Embryonic facial prominence (tissue), 1 donor: Measurements from ENCODE around the gene WASF3.

Experiments
- DNase-seq: peaks from one replicate; pipeline ENCODE4 v3.0.0-alpha.2; 2016; ENCODE audit errors: extremely low spot score

The WASF3 gene

GRCh38 chr13:26544707-26545106 is 12.8 kb upstream of the WASF3 start:
- DNase-seq = no peak

DNA sequence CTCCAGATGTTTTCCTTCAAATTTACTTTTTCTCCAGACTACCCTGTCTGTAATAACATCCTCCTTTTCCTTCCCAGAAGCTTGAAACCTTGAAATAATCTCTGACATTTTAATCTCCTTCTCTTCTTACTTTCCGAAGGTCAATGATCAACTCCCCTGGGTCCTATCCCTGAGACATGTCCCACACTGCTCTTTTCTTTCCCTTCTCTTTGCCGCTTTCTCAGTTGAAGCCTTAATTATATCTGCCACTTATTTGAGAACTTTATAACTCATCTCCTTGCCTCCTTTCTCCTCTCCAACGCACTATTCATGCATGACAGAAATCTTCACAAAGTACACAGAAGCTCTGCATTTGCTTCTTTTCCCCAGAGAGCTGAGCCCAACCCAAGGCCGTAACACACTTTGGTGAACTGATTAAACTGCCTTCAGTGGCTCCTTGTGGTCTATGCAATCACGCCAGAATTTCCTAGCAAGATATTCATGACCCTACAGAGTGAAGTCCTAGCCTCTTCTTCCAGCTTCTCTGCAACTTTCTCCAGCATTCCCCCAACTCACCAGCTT is 9.2 kb upstream of the WASF3 start:
- no peak for DNase-seq

GRCh38 chr13:26549713-26550112 is 7.8 kb upstream of the WASF3 start:
- DNase-seq = no peak

DNA sequence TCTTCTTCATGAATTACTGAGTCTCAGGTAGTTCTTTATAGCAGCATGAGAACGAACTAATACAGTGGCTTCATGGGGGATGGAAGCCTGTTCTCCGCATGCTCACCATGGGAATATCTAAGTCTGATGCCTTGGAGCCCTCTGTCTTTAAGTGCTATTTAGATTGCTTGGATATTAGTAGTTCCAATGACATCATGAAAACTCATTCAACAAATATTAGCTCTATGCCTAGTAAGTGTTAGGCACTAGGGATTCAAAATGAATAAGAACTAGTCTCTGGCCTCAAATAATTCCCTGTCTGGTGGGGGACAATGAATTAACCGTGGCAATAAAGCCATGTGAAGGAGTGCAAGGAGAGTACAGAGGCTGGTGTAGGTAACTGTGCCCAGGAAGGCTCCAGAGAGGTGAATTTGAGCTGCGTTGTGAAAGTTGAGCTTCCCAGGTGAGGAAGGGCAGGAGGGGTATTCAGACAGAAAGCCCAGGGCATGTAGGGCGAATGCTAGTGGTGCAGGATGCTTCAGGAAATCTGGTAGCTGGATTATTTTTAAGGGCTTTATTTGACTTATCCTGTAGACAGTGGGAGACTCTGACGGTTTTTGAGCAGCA is 6.1 kb upstream of the WASF3 start:
- no peak for DNase-seq

GRCh38 chr13:26555413-26555812 is 2.1 kb upstream of the WASF3 start:
- DNase-seq = no peak

GRCh38 chr13:26557051-26557392 is 461 bp upstream of the WASF3 start:
- DNase-seq = no peak

DNA sequence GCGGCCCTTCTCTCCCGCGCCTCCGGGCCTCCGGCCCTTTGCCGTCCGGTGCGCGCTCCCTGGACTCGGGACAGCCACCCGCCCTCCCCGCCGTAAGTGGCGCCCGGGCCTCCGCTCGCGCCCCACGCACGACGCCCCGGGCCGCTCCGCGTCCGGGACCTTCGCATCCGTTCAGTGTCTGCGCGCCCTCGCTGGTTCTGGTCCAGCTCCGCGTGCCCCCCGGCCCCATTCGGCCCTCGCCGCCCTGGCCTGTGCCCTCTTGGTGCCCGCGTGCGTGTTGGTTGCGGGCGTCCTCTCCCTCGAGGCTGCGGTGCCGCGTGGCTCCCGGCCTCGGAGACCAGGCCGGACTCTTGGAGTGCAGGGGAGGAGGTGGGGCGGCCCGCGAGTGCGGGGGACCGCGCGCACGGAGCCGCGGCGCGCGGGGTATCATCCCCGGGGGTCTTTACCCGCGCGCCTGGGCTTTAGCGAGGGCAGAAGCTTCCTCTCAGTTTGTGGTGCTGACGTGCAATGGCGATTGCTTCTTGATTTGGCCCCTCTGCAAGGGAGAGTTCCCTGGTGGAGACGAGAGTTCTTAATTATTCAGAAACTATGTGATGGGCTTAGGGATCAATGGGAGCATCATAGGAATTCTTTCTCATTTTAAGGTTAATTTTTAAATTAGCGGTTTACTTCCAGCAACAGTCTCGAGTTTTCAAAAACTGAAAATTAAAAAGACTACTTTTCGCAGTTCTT is 757 bp downstream of the WASF3 start:
- DNase-seq = no peak

- no peak for DNase-seq
These were observed 1.5 kb downstream of the WASF3 start for GRCh38 chr13:26558987-26559386.

DNA sequence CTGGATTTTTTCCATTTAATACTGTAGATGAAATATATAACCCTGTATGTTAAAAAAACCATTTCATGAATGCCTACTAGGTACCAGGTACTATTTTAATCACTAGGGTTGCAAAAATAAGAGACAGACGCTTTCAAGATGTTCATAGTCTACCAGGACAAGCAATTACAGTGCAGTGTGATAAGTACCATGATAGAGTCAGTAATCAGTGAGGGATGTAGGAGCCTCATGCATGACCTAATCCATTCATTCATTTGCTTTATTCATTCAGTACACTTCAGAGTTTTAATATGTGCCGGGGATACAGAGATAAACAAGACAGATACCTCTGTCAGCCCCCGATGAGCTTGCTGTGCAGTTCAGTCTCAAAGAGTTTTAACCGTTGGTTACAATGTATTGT is 3.0 kb downstream of the WASF3 start:
- DNase-seq = no peak

GRCh38 chr13:26561067-26561466 is 3.6 kb downstream of the WASF3 start:
- DNase-seq = no peak

GRCh38 chr13:26561651-26562511 is 4.4 kb downstream of the WASF3 start:
- DNase-seq = no peak

DNA sequence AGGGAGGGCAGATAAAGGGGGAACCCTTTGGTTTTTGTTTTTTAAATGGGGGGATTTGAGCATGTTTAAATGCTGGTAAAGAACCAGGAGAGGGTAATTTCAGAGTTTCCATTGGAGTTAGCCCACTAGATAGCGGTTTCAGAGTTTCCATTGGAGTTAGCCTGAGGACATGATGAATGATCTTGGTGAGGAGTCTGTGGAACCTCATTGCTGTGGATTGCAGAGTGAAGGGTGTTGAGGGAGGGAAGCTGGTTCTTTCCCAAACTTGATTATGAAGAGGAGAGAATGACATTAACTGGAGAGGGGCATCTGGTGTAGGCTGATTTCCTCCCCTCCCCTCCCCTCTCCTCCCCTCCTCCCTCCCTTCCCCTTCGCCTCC is 5.0 kb downstream of the WASF3 start:
- no peak for DNase-seq

- DNase-seq = no peak
These were observed 6.2 kb downstream of the WASF3 start for GRCh38 chr13:26563713-26564112.

DNA sequence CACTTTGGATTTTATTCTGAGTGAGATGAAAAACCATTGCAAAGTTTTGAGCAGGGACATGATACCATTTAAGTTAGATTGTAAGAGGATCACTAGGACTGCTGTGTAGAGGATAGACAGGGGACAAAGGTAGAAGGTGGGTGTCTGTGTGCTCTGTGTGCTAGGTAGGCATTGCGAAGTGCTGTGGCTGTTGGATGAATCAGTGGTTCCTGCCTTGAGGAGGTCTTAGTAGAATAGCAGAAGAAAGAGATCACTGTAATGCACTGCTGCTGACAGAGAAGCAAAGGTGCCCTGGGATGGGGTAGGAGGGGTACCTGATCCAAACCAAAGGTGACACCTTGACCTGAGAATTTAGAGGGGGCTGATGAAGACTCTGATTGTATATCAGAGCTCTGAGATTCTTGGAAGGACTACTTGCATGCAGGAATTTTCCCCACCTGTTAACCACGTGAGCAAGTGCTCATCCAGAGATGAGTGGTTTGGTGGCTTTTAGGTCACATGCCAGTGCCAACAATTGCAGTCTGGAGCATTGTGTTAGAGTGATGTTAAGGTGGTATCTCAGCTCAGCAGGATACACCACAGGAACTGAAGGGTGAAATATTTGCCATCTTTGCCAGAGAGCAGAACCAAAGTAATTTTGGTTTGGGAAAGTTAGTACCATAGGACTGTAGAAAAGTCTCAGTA is 10.8 kb downstream of the WASF3 start:
- DNase-seq = no peak

GRCh38 chr13:26571518-26571917 is 14.0 kb downstream of the WASF3 start:
- no peak for DNase-seq

- DNase-seq = no peak
These were observed 17.8 kb downstream of the WASF3 start for GRCh38 chr13:26575244-26575643.

DNA sequence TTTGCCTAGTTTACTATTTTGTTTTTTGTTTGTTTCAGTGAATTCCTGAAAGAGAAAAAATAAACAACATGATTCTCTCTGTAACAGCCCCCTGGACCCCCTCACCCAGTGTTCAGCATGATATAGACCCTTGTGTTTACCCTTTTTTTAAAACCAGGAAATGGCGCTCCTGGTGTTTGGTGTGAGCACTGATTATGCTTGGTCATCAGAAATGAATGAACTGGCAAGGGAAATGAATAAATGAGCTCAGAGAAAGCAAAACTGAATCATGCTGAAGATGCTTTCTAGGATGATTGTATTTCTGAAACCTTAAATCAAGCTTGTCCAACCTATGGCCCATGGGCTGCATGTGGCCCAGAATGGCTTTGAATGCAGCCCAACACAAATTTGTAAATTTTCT is 22.1 kb downstream of the WASF3 start:
- DNase-seq = no peak

GRCh38 chr13:26583662-26584061 is 26.2 kb downstream of the WASF3 start:
- DNase-seq = no peak

GRCh38 chr13:26584713-26585112 is 27.2 kb downstream of the WASF3 start:
- no peak for DNase-seq

- no peak for DNase-seq
These were observed 27.7 kb downstream of the WASF3 start for GRCh38 chr13:26585136-26585535.

DNA sequence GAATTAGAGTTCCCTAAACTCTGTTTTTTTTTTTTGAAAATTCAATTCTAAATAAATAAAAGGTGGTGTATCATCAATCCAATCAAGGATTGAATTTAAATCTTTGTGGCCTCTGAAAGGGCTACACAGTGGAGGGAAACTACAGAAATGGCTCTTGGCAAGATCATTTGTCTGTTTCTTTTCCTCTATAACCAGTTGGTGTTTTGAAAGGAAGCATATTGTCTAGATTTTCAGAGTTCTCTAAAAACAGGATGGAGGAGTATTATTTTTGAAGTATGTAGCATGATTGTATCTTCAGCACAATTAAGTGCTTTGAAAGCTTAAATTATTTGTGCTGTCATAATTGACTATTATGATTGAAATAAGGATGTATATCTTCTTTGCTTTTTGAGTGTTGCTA is 29.8 kb downstream of the WASF3 start:
- DNase-seq = no peak

DNA sequence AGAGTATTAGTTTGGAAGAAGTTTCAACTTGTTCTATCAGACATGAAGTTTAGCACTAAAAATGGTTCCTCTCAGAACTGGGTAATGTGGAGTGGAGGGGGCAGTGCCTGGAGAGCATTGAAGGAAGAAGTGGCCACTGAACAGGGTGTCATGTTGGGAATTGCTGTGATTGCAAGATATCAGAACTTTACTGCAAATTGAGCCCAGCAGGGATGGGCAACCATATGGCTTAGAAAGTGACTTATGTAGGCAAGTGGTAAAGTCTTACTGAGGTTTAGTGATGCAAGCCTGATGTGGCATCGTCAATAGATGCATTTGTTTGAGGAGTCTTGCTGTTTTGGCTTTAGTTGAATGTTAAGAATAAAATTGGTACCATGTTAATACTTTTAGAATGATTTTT is 31.7 kb downstream of the WASF3 start:
- DNase-seq = no peak
